HFFc6 (cell line): ENCODE results near the gene INPP4A. TPM values are rescaled to one million over a fixed set of nuclear protein-coding genes. Genes with fewer than 3 reads are reported as not detected.
A peak's percentile ranks its signal among the peaks of the same experiment; 100 is the strongest.

Experiments
- DNase-seq: peaks from one replicate; pipeline ENCODE4 v3.0.0-alpha.2; 2018
- H3K27ac Mint-ChIP-seq: 2 replicates; pipeline ENCODE4 v1.8.0; 2020; ENCODE audit warnings: mild to moderate bottlenecking, mixed read lengths
- H3K27me3 Mint-ChIP-seq: 2 replicates; pipeline ENCODE4 v1.8.0; 2021; ENCODE audit warnings: mild to moderate bottlenecking, moderate library complexity, mixed read lengths; ENCODE audit not compliant: insufficient read depth
- H3K36me3 Mint-ChIP-seq: 2 replicates; pipeline ENCODE4 v1.8.0; 2021; ENCODE audit warnings: low read depth, mixed read lengths
- H3K4me1 Mint-ChIP-seq: 2 replicates; pipeline ENCODE4 v1.8.0; 2020; ENCODE audit warnings: low read depth, mixed read lengths
- H3K4me3 Mint-ChIP-seq: 2 replicates; pipeline ENCODE4 v1.8.0; 2020; ENCODE audit warnings: mild to moderate bottlenecking, moderate library complexity, mixed read lengths
- H3K9me3 Mint-ChIP-seq: 2 replicates; pipeline ENCODE4 v1.8.0; 2020; ENCODE audit warnings: mild to moderate bottlenecking, mixed read lengths
- total RNA-seq, 6 experiments: library from RNA; stranded (reverse); fragmentation: NEBNext Ultra II Directional; extraction: Animal tissue kit (Norgen Biotek cat#: 25700); gene quantifications; 2 replicates in 1 of 6; 3 replicates in 5 of 6; pipeline ENCODE4 v1.2.3, GENCODE V29; 2021
- TF ChIP-seq, protein P1 (sequence below): fragments of 200-600 bp; sonication (generic); IDR thresholded peaks from 2 replicates; pipeline ENCODE4 v1.5.0; 2021; ENCODE audit warnings: antibody characterized with exemption, mild to moderate bottlenecking

Gene INPP4A
- total RNA-seq, 6 experiments from 2014 or later, result 15.8 to 19.4 (median 18.2) TPM

DNA sequence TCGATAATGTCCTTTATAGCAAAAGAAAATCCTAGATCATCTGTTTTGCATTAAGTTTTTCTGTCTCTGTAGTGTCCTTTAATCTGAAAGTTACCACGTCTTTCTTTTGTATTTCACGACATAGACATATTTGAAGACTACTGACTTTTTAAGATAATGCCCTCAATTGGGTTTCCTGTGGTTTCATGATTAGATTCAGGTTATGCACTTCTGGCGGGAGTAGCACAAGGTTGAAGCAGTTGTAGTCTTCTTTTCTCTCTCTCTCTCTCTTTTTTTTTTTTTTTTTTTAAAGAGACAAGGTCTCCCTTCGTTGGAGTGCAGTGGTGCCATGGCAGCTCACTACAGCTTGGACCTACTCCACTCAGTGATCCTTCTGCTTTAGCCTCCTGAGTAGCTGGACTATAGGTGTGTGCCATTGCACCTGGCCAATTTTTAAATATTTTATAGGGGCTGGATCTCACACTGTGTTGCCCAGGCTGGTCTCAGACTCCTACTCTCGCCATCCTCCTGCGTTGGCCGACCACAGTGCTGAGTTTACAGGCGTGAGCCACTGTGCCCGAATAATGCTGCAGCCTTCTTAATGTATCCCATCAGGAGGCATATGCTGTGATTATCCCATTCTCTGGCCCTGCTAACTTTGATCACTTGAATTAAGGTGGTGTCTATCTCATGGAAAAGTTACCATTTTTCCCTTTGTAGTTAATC lies 3.9 kb downstream of the INPP4A start:
- H3K36me3 Mint-ChIP-seq, result no peaks in the 10 kb centered on the region; the same call in 1 of the 2 replicates

DNA sequence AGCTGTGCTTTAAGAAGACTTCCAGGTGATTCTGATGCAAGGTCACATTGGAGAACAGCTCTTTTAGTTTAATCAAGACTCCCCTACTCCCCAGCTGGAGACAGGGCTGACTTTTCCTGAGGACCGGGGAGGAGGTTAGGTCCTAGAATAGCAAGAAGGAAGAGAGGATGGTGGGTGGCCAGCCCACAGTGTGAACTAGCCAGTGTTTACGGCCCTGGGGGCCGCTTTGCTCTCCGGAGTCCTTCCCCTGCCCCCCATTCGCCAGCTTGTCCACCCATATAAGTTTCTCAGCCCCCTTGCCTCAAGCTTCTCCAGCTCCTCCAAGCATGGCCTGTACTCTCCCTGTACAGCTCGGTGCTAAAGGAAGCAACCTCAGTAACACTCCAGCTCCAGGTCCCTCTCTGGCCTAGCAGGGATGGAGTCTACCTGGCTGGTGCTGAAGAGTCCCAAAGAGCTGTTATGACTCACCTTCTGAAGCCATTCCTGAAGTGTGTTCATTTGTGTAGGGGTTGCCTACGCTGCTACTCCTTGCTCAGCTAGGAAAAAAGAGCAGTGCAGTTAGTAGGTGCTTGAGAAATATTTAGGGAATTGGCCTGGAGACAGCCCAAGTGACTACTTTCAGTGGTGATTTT lies 7.9 kb downstream of the INPP4A start:
- Mint-ChIP-seq H3K4me3 (no peak overlapping the region), H3K36me3 (0 out of 2 replicates have a peak, but pooled peaks cover 8% of the 10 kb centered on the region), H3K4me1 (peaks cover 40% of the 10 kb centered on the region), H3K9me3 (no peaks in the 10 kb centered on the region), H3K27me3 (no peaks in the 10 kb centered on the region), H3K27ac (no peak overlapping the region; the same call in 1 of the 2 replicates)
- TF ChIP-seq, protein P1, sequence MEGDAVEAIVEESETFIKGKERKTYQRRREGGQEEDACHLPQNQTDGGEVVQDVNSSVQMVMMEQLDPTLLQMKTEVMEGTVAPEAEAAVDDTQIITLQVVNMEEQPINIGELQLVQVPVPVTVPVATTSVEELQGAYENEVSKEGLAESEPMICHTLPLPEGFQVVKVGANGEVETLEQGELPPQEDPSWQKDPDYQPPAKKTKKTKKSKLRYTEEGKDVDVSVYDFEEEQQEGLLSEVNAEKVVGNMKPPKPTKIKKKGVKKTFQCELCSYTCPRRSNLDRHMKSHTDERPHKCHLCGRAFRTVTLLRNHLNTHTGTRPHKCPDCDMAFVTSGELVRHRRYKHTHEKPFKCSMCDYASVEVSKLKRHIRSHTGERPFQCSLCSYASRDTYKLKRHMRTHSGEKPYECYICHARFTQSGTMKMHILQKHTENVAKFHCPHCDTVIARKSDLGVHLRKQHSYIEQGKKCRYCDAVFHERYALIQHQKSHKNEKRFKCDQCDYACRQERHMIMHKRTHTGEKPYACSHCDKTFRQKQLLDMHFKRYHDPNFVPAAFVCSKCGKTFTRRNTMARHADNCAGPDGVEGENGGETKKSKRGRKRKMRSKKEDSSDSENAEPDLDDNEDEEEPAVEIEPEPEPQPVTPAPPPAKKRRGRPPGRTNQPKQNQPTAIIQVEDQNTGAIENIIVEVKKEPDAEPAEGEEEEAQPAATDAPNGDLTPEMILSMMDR, result no peak
- no peak for DNase-seq

More for the DNA sequence above, 3.9 kb downstream of the INPP4A start:
- no peak overlapping the region for H3K4me3 Mint-ChIP-seq
- H3K9me3 Mint-ChIP-seq, result no peaks in the 10 kb centered on the region
- TF ChIP-seq, protein P1, result no peak
- DNase-seq, result no peak
- peaks cover 2% of the 10 kb centered on the region for H3K27me3 Mint-ChIP-seq
- H3K4me1 Mint-ChIP-seq, result peaks cover 25% of the 10 kb centered on the region
- no peak overlapping the region for H3K27ac Mint-ChIP-seq

DNA sequence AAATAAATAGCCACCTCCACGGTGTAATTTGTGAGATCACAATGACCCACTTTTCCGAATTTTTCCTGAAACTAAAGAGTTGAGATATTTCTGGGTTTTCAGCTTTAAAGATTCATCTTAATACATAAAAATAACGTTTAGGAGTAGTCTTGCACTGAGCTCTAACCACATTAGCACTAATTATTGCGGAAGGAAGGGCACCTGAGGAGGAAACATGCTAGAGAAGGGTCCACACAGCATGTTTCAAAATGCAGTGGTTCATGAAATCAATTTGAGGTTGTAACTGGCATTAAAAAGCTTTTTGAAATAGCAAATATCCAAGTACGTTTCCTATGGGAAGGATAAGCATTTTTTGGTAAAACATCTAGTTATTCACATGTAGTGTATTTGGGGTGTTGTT lies 8.4 kb downstream of the INPP4A start:
- peak overlapping the region; percentile 28; the same call in 1 of the 2 replicates for H3K27ac Mint-ChIP-seq
- H3K9me3 Mint-ChIP-seq, result no peaks in the 10 kb centered on the region
- TF ChIP-seq, protein P1, result no peak
- H3K4me3 Mint-ChIP-seq, result no peak overlapping the region
- no peaks in the 10 kb centered on the region for H3K27me3 Mint-ChIP-seq
- no peak for DNase-seq
- peaks cover 46% of the 10 kb centered on the region for H3K4me1 Mint-ChIP-seq
- H3K36me3 Mint-ChIP-seq, result 0 out of 2 replicates have a peak, but pooled peaks cover 8% of the 10 kb centered on the region

DNA sequence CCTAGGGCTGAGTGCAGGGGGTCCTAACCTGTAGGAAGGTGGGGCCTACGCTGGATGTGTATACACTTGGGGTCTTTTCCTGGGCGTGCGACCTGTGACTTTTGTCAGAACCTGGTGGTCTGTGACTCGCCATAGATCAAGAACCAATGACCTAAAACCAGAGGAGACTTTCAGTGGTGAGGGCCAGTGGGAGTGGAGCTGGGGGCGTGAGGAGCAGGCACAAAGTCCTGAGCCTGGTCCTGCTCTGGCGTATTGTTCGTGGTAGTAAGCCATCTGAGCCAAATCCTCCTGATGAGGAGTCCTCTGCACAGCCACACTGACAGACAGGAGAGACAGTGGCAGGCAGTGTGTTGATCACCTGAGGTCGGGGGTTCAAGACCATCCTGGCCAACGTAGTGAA lies 8.9 kb downstream of the INPP4A start:
- TF ChIP-seq, protein P1, result no peak
- Mint-ChIP-seq H3K36me3 (peaks cover 10% of the 10 kb centered on the region), H3K4me3 (no peak overlapping the region), H3K9me3 (no peaks in the 10 kb centered on the region), H3K4me1 (peaks cover 51% of the 10 kb centered on the region), H3K27ac (peak overlapping the region; percentile 32), H3K27me3 (no peaks in the 10 kb centered on the region)
- DNase-seq, result no peak

DNA sequence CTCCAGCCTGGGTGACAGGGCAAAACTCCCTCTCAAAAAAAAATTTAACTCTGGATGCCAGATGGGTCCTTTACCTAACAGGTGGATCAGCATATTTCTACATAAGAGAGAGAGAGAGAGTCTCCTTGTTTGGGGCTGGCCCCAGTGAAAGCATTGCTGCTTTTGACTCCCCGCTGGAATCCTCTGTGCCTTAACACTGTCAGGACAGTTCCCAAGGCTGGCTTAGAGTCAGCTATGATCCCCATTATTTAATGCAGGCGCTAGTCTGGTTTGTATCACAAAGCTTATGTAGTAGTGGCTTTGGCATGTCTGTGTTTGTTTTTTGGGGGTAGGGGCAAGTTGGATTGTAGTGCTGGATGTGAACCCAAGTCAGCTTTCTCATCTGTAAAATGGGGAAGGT lies 9.4 kb downstream of the INPP4A start:
- TF ChIP-seq, protein P1, result no peak
- no peak for DNase-seq
- no peaks in the 10 kb centered on the region for H3K27me3 Mint-ChIP-seq
- no peaks in the 10 kb centered on the region for H3K9me3 Mint-ChIP-seq
- H3K4me1 Mint-ChIP-seq, result peaks cover 55% of the 10 kb centered on the region
- peak overlapping the region; percentile 94 for H3K27ac Mint-ChIP-seq
- peaks cover 12% of the 10 kb centered on the region for H3K36me3 Mint-ChIP-seq
- no peak overlapping the region for H3K4me3 Mint-ChIP-seq
